GM23248 (cell line): ENCODE results near the gene ISG15.

Experiments
- EZH2 ChIP-seq: fragments of 200-600 bp; sonication (generic); IDR thresholded peaks from 2 replicates; pipeline ENCODE4 v1.6.1; 2018; ENCODE audit warnings: antibody characterized with exemption, mild to moderate bottlenecking; ENCODE audit not compliant: insufficient read depth, poor library complexity, severe bottlenecking
- EZH2phosphoT487 ChIP-seq: fragments of 200-600 bp; sonication (generic); IDR thresholded peaks from 2 replicates; pipeline ENCODE4 v1.6.1; 2018; ENCODE audit warnings: antibody characterized with exemption, moderate library complexity, mild to moderate bottlenecking, low read depth; ENCODE audit not compliant: insufficient read depth

DNA sequence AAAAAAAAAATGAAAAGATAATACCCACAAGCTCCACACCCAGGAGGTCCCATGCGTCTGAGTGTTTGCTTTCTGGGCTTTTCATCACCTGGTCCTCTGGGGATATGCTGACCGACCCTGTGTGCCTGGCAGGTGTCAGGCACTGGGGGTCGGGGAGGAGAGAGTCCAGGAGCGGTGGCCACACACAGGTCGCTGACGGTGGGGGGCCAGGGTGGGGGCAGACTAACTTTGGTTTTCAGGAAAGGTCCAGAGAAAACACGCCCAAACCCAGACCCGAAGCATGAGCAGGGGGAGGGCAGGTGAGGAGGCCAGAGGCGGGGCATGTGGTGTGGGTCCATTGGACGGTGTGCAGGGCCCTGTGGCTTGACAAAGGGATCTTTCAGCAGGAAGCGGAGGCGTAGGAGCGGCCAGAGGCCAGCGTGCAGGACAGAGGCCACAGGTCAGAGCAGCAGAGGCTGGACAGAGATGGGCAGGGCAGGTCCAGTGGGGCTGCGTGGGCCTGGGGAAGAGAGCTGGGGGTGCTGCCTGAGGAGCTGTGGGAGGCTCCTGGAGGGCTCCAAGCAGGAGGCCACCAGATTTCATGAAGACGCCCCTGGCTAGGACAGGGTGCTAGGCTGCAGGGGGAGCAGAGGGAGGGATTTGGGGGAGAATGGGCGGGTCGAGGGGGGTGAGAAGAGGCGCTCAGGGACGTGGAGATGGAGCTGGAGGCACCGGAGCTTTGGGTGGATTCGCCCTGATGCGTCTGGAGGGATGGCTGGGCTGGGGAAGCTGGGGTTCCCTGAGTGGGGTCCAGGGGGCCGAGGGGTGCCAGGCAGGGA lies 45.0 kb downstream of the ISG15 start:
- TF ChIP-seq EZH2 (no peak), EZH2phosphoT487 (no peak)
